HepG2 (cell line): ENCODE measurements around the gene MBTPS1. TPM values are rescaled to one million over a fixed set of nuclear protein-coding genes. Genes with fewer than 3 reads are reported as not detected.

Experiments
- AGO2 ChIP-seq: fragments of 200-400 bp; formaldehyde crosslinking; optimal IDR thresholded peaks from 2 replicates; pipeline ENCODE3; 2017; ENCODE audit warnings: mild to moderate bottlenecking, low read depth, low read length, moderate library complexity
- CREB1 ChIP-seq, 2 experiments: fragments of 450-650 bp in 1 of 2; IDR thresholded peaks; 2 replicates each; pipeline ENCODE4 v1.6.1; 2016 to 2017; ENCODE audit warnings: control low read depth in 1 of 2, mild to moderate bottlenecking in 1 of 2, missing compliant biosample characterization in 1 of 2, missing genetic modification characterization in 1 of 2
- GABPB1 ChIP-seq: IDR thresholded peaks from 2 replicates; pipeline ENCODE4 v1.6.1; 2016; ENCODE audit warnings: mild to moderate bottlenecking, missing genetic modification reagents, moderate library complexity, missing compliant biosample characterization
- GATAD1 ChIP-seq: IDR thresholded peaks from 2 replicates; pipeline ENCODE4 v1.6.1; 2016; ENCODE audit warnings: missing genetic modification reagents, missing compliant biosample characterization
- HDAC1 ChIP-seq: sonication (generic); formaldehyde crosslinking; IDR thresholded peaks from 2 replicates; pipeline ENCODE4 v1.5.1; 2020; ENCODE audit warnings: mild to moderate bottlenecking, missing genetic modification reagents
- KDM5A ChIP-seq: fragments of 200-600 bp; sonication (generic); IDR thresholded peaks from 2 replicates; pipeline ENCODE4 v1.7.0; 2018; ENCODE audit warnings: antibody characterized with exemption, mild to moderate bottlenecking, low read length, borderline replicate concordance
- TSC22D2 ChIP-seq: sonication (generic); formaldehyde crosslinking; IDR thresholded peaks from 2 replicates; pipeline ENCODE4 v1.5.1; 2020; ENCODE audit warnings: missing genetic modification reagents, mild to moderate bottlenecking, borderline replicate concordance
- ZC3H13 ChIP-seq: sonication (generic); formaldehyde crosslinking; IDR thresholded peaks from 2 replicates; pipeline ENCODE4 v1.8.1; 2023; ENCODE audit warnings: mild to moderate bottlenecking, missing genetic modification reagents, moderate library complexity
- ZNF256 ChIP-seq: sonication (generic); formaldehyde crosslinking; conservative IDR thresholded peaks from 2 replicates; pipeline ENCODE4 v1.4.0; 2020; ENCODE audit warnings: missing genetic modification reagents
- ZNF761 ChIP-seq: sonication (generic); formaldehyde crosslinking; conservative IDR thresholded peaks from 2 replicates; pipeline ENCODE4 v1.4.0; 2020; ENCODE audit warnings: mild to moderate bottlenecking, missing genetic modification reagents
- ZNF775 ChIP-seq: sonication (generic); formaldehyde crosslinking; IDR thresholded peaks from 2 replicates; pipeline ENCODE4 v1.4.0; 2020; ENCODE audit warnings: missing genetic modification reagents, mild to moderate bottlenecking, moderate library complexity, borderline replicate concordance
- polyA plus RNA-seq, 8 experiments: library from polyadenylated mRNA; depleted of rRNA in 3 of 8; stranded (reverse) in 7 of 8; unstranded in 1 of 8; fragments of >200 nt; fragmentation: Illumina TruSeq in 4 of 8; extraction: Trizol in 4 of 8; gene quantifications; 2 replicates each; pipeline versions ENCODE4 v1.2.1 to v1.2.3, GENCODE V29; 2011 to 2016; ENCODE audit warnings: low read depth in 4 of 8, missing spikeins in 1 of 8, mixed read lengths in 1 of 8; ENCODE audit not compliant: insufficient read depth in 1 of 8
- total RNA-seq, 5 experiments: library from RNA; depleted of rRNA; stranded (reverse); fragments of >200 nt; fragmentation: Illumina TruSeq; extraction: Trizol; gene quantifications; 2 replicates each; pipeline ENCODE4 v1.2.3, GENCODE V29; 2016; ENCODE audit warnings: low read depth in 1 of 5
- TF ChIP-seq, protein P1 (sequence below): sonication (generic); formaldehyde crosslinking; IDR thresholded peaks from 2 replicates; pipeline ENCODE4 v1.8.1; 2023; ENCODE audit warnings: mild to moderate bottlenecking, missing genetic modification reagents
- TF ChIP-seq, protein P2 (sequence below): sonication (generic); formaldehyde crosslinking; IDR thresholded peaks from 2 replicates; pipeline ENCODE4; 2020; ENCODE audit warnings: missing genetic modification reagents, mild to moderate bottlenecking, borderline replicate concordance
- TF ChIP-seq, protein P3 (sequence below): sonication (generic); formaldehyde crosslinking; IDR thresholded peaks from 2 replicates; pipeline ENCODE4 v1.4.0; 2020; ENCODE audit warnings: missing genetic modification reagents, borderline replicate concordance
- TF ChIP-seq, protein P4 (sequence below): sonication (generic); formaldehyde crosslinking; IDR thresholded peaks from 2 replicates; pipeline ENCODE4 v1.4.0; 2020; ENCODE audit warnings: missing genetic modification reagents
- TF ChIP-seq, protein P5 (sequence below): sonication (generic); formaldehyde crosslinking; IDR thresholded peaks from 2 replicates; pipeline ENCODE4 v1.5.0; 2020; ENCODE audit warnings: mild to moderate bottlenecking, missing genetic modification reagents

The MBTPS1 gene
- total and polyA plus RNA-seq, 2 of the 13 experiments (the other 11 are each of a cell fraction or from before 2014, with no cell fraction given): 56.7 to 91.3 TPM

DNA sequence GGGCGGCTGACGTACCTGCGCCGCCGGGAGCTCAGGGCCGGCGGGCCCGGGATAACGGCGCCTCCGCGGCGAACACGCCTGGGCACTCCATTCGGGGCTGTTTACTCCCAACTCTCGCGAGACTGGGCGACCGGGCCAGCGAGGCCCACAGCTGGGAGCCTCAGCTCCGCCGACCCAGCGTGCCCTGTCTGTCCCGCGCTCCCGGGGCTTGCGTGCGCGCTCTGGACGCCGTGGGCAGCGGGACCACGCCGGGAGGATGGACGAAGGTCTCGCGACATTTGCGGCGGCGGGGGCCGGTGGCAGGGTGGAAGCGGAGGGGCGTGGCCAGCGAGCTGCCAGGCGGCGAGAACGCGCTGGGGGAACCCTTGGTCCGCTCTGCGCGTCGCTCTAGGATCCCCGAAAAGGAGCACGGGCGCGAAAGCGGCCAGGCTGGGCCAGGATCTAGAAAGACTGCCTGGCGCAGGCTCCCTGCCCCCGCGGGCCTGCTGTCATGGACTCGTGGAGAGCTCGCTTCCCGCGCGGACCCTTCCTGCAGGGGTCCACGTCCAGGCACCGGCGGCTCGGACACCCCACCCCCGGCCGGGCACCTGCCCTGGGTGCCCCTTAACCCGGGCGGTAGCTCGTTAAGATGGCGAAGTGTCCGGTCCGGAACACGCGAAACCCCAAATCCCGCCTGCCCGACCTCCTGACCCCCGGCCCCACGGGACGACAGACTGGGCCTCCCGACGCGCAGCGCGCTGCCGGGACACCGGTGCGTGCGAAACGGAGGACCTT is at the start of gene MBTPS1 (continued):
- TF ChIP-seq ZNF761 (CRISPR knock-in tag) (peak; percentile 55), ZNF256 (no peak), GABPB1 (peak; percentile 84), ZC3H13 (CRISPR knock-in tag) (no peak), TSC22D2 (CRISPR knock-in tag) (peak; percentile 90; the same call in 1 of the 2 replicates), HDAC1 (CRISPR knock-in tag) (peak; percentile 94), KDM5A (peak; percentile 68), GATAD1 (peak; percentile 88), AGO2 (peak; percentile 96), ZNF775 (CRISPR knock-in tag) (no peak), CREB1 (IDR thresholded peaks at IDR 0.05) (peak; percentile 34), CREB1 (CRISPR knock-in tag; IDR thresholded peaks at IDR 0.05) (no peak)
- TF ChIP-seq, protein P1, sequence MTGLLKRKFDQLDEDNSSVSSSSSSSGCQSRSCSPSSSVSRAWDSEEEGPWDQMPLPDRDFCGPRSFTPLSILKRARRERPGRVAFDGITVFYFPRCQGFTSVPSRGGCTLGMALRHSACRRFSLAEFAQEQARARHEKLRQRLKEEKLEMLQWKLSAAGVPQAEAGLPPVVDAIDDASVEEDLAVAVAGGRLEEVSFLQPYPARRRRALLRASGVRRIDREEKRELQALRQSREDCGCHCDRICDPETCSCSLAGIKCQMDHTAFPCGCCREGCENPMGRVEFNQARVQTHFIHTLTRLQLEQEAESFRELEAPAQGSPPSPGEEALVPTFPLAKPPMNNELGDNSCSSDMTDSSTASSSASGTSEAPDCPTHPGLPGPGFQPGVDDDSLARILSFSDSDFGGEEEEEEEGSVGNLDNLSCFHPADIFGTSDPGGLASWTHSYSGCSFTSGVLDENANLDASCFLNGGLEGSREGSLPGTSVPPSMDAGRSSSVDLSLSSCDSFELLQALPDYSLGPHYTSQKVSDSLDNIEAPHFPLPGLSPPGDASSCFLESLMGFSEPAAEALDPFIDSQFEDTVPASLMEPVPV (CRISPR knock-in tag): peak; percentile 97
- TF ChIP-seq, protein P2, sequence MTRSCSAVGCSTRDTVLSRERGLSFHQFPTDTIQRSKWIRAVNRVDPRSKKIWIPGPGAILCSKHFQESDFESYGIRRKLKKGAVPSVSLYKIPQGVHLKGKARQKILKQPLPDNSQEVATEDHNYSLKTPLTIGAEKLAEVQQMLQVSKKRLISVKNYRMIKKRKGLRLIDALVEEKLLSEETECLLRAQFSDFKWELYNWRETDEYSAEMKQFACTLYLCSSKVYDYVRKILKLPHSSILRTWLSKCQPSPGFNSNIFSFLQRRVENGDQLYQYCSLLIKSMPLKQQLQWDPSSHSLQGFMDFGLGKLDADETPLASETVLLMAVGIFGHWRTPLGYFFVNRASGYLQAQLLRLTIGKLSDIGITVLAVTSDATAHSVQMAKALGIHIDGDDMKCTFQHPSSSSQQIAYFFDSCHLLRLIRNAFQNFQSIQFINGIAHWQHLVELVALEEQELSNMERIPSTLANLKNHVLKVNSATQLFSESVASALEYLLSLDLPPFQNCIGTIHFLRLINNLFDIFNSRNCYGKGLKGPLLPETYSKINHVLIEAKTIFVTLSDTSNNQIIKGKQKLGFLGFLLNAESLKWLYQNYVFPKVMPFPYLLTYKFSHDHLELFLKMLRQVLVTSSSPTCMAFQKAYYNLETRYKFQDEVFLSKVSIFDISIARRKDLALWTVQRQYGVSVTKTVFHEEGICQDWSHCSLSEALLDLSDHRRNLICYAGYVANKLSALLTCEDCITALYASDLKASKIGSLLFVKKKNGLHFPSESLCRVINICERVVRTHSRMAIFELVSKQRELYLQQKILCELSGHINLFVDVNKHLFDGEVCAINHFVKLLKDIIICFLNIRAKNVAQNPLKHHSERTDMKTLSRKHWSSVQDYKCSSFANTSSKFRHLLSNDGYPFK (CRISPR knock-in tag): peak; percentile 88
- TF ChIP-seq, protein P3, sequence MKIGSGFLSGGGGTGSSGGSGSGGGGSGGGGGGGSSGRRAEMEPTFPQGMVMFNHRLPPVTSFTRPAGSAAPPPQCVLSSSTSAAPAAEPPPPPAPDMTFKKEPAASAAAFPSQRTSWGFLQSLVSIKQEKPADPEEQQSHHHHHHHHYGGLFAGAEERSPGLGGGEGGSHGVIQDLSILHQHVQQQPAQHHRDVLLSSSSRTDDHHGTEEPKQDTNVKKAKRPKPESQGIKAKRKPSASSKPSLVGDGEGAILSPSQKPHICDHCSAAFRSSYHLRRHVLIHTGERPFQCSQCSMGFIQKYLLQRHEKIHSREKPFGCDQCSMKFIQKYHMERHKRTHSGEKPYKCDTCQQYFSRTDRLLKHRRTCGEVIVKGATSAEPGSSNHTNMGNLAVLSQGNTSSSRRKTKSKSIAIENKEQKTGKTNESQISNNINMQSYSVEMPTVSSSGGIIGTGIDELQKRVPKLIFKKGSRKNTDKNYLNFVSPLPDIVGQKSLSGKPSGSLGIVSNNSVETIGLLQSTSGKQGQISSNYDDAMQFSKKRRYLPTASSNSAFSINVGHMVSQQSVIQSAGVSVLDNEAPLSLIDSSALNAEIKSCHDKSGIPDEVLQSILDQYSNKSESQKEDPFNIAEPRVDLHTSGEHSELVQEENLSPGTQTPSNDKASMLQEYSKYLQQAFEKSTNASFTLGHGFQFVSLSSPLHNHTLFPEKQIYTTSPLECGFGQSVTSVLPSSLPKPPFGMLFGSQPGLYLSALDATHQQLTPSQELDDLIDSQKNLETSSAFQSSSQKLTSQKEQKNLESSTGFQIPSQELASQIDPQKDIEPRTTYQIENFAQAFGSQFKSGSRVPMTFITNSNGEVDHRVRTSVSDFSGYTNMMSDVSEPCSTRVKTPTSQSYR (CRISPR knock-in tag): no peak; the same call in 1 of the 2 replicates
- TF ChIP-seq, protein P4, sequence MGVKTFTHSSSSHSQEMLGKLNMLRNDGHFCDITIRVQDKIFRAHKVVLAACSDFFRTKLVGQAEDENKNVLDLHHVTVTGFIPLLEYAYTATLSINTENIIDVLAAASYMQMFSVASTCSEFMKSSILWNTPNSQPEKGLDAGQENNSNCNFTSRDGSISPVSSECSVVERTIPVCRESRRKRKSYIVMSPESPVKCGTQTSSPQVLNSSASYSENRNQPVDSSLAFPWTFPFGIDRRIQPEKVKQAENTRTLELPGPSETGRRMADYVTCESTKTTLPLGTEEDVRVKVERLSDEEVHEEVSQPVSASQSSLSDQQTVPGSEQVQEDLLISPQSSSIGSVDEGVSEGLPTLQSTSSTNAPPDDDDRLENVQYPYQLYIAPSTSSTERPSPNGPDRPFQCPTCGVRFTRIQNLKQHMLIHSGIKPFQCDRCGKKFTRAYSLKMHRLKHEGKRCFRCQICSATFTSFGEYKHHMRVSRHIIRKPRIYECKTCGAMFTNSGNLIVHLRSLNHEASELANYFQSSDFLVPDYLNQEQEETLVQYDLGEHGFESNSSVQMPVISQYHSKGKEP (CRISPR knock-in tag): no peak; the same call in 1 of the 2 replicates
- TF ChIP-seq, protein P5, sequence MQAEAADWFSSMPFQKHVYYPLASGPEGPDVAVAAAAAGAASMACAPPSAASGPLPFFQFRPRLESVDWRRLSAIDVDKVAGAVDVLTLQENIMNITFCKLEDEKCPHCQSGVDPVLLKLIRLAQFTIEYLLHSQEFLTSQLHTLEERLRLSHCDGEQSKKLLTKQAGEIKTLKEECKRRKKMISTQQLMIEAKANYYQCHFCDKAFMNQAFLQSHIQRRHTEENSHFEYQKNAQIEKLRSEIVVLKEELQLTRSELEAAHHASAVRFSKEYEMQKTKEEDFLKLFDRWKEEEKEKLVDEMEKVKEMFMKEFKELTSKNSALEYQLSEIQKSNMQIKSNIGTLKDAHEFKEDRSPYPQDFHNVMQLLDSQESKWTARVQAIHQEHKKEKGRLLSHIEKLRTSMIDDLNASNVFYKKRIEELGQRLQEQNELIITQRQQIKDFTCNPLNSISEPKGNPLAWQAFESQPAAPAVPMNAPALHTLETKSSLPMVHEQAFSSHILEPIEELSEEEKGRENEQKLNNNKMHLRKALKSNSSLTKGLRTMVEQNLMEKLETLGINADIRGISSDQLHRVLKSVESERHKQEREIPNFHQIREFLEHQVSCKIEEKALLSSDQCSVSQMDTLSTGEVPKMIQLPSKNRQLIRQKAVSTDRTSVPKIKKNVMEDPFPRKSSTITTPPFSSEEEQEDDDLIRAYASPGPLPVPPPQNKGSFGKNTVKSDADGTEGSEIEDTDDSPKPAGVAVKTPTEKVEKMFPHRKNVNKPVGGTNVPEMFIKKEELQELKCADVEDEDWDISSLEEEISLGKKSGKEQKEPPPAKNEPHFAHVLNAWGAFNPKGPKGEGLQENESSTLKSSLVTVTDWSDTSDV (CRISPR knock-in tag): no peak
